ENCODE data around the gene PDE4B.

PDE4B gene

GRCh38 chr1:65759516-65759915 lies 33.2 kb upstream of the PDE4B start:
- no peak for TF ChIP-seq CTCF (IDR thresholded peaks at IDR 0.05; ENCODE audit: low read depth, low read length)
- Histone ChIP-seq H3K9me3 (no peaks in the 10 kb centered on the region), H3K4me1 (no peaks in the 10 kb centered on the region), H3K4me3 (ENCODE audit: low read depth, low read length) (no peak overlapping the region), H3K36me3 (no peaks in the 10 kb centered on the region), H3K27me3 (no peaks in the 10 kb centered on the region)
- no peak for DNase-seq

DNA sequence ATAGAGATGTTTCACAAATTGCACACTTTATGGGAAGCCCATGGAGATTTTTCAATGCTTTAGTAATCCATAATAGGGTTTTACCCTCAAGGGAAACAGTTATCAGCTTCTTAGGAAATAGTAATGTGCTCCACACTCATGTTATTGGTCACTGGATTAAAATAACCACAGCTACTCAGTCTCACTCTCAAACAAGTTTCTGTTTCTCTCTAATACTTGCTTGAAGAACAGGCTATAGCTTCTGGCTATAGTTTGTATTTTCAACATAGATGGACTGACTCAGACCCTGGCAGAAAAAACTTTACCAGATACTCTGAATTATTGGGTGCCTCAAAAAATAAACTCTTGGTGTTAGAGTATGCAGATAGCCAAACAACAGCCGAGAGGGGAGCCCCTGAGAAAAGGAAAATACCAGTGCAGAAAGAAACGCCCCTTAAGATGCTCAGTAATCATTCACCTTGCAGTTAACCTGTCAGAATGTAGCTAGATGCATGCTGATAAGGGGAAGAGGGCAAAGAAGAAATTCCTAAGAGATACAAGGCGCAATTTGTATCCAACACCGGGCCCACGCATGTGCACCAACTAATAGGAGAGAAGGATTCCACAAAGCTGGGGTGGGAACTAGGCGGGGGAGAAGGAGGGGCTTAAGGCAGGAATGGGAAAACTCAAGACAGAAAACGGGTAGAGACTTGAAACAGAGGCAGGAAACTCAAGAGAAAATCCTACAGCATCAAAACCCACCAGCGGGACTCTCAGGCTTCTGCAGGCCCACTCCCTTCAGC lies 30.4 kb upstream of the PDE4B start:
- Histone ChIP-seq H3K27me3 (no peaks in the 10 kb centered on the region), H3K4me3 (ENCODE audit: low read depth, low read length) (no peak overlapping the region), H3K4me1 (no peaks in the 10 kb centered on the region), H3K36me3 (no peaks in the 10 kb centered on the region), H3K9me3 (no peaks in the 10 kb centered on the region)
- DNase-seq: no peak
- no peak for TF ChIP-seq CTCF (IDR thresholded peaks at IDR 0.05; ENCODE audit: low read depth, low read length)

GRCh38 chr1:65764052-65764451 lies 28.6 kb upstream of the PDE4B start:
- H3K9me3 ChIP-seq: no peaks in the 10 kb centered on the region
- H3K36me3 ChIP-seq: no peaks in the 10 kb centered on the region
- no peak overlapping the region for H3K4me3 ChIP-seq (ENCODE audit: low read depth, low read length)
- H3K27me3 ChIP-seq: no peaks in the 10 kb centered on the region
- no peak for TF ChIP-seq CTCF (IDR thresholded peaks at IDR 0.05; ENCODE audit: low read depth, low read length)
- no peak for DNase-seq
- no peaks in the 10 kb centered on the region for H3K4me1 ChIP-seq

GRCh38 chr1:65765631-65766030 lies 27.1 kb upstream of the PDE4B start:
- no peaks in the 10 kb centered on the region for H3K9me3 ChIP-seq
- TF ChIP-seq CTCF (IDR thresholded peaks at IDR 0.05; ENCODE audit: low read depth, low read length): no peak
- no peaks in the 10 kb centered on the region for H3K36me3 ChIP-seq
- H3K27me3 ChIP-seq: no peaks in the 10 kb centered on the region
- no peaks in the 10 kb centered on the region for H3K4me1 ChIP-seq
- no peak overlapping the region for H3K4me3 ChIP-seq (ENCODE audit: low read depth, low read length)
- DNase-seq: no peak

DNA sequence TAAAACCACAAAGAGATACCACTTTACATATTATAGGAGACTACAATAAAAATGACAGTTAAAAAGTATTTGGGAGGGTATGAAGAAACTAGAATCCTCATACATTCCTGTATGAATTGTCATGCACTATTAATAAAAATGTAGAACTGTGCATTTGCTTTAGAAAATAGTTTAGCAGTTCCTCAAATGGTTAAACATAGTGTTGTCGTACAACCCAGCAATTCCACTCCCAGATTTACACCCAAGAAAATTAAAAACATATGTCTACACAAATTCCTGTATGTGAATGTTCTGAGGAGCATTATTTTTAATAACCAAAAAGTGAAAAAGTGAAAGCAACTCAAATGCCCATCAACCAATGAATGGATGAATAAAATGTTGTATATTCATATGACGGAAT lies 23.1 kb upstream of the PDE4B start:
- Histone ChIP-seq H3K27me3 (no peaks in the 10 kb centered on the region), H3K36me3 (no peaks in the 10 kb centered on the region), H3K4me1 (no peaks in the 10 kb centered on the region), H3K9me3 (no peaks in the 10 kb centered on the region), H3K4me3 (ENCODE audit: low read depth, low read length) (no peak overlapping the region)
- TF ChIP-seq CTCF (IDR thresholded peaks at IDR 0.05; ENCODE audit: low read depth, low read length): no peak
- DNase-seq: no peak

DNA sequence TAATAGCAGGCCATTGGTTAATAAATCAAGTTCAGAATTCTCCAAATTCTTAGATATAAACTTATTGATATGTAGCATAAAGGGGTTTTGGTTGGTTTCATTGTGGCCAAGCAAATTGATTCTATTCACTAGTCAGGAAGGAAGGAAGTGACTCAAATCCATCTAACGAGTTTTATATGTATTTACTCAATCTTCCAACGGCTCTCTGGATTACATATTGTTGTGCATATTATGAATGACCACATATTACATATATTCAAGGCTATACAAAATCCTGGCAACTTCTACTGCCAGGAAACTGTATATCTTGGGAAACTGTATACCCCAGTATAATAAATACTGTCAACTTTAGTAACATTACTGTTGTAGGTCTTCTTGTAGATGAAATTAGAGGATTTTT lies 20.1 kb upstream of the PDE4B start:
- no peaks in the 10 kb centered on the region for H3K27me3 ChIP-seq
- H3K4me3 ChIP-seq (ENCODE audit: low read depth, low read length): no peak overlapping the region
- no peaks in the 10 kb centered on the region for H3K9me3 ChIP-seq
- TF ChIP-seq CTCF (IDR thresholded peaks at IDR 0.05; ENCODE audit: low read depth, low read length): no peak
- DNase-seq: no peak
- H3K36me3 ChIP-seq: no peaks in the 10 kb centered on the region
- H3K4me1 ChIP-seq: no peaks in the 10 kb centered on the region

Measured in BE2C (cell line).